ENCODE data around the gene OR8G5. TPM values are rescaled to one million over a fixed set of nuclear protein-coding genes. Genes with fewer than 3 reads are reported as not detected.
"Not testable (repeated sequence)": the region's sequence is repeated elsewhere in the genome, so short reads cannot be mapped to it uniquely, and the experiment has no call there.

Gene OR8G5
- total RNA-seq, 4 donors from 2014 or later = not detected

- DNase-seq (ENCODE audit: low spot score in 2 of 2) = no peak
- no peak for TF ChIP-seq POLR2A (IDR thresholded peaks at IDR 0.05)
- no peak for TF ChIP-seq CTCF (IDR thresholded peaks at IDR 0.05)
- 73 to 79% methylated on average over 3 of the region's 3 CpGs for WGBS, 2 donors
- H3K4me3 ChIP-seq (ENCODE audit: low read depth, poor library complexity, severe bottlenecking) = no peak overlapping the region
- intact Hi-C loops (cut with DNase I; ENCODE audit: low total_unique reads) = no loop called here
These were observed 42.1 kb upstream of the OR8G5 start for GRCh38 chr11:124214027-124214426.

- no peak for DNase-seq (ENCODE audit: low spot score in 2 of 2)
- intact Hi-C loops (cut with DNase I; ENCODE audit: low total_unique reads) = no loop called here
- H3K4me3 ChIP-seq (ENCODE audit: low read depth, poor library complexity, severe bottlenecking) = no peak overlapping the region
- TF ChIP-seq CTCF (IDR thresholded peaks at IDR 0.05) (no peak), POLR2A (IDR thresholded peaks at IDR 0.05) (no peak)
These were observed 37.0 kb upstream of the OR8G5 start for GRCh38 chr11:124219126-124219525.

GRCh38 chr11:124222407-124222806 is 33.8 kb upstream of the OR8G5 start:
- no peak overlapping the region for H3K4me3 ChIP-seq (ENCODE audit: low read depth, poor library complexity, severe bottlenecking)
- intact Hi-C loops (cut with DNase I; ENCODE audit: low total_unique reads) = no loop called here
- no peak for TF ChIP-seq CTCF (IDR thresholded peaks at IDR 0.05)
- TF ChIP-seq POLR2A (IDR thresholded peaks at IDR 0.05) = no peak
- no peak for DNase-seq (ENCODE audit: low spot score in 2 of 2)
- WGBS, 2 donors = 51 to 56% methylated on average over 2 of the region's 2 CpGs

GRCh38 chr11:124224618-124225423 is 31.4 kb upstream of the OR8G5 start:
- 68 to 69% methylated on average over 9 of the region's 9 CpGs for WGBS, 2 donors
- intact Hi-C loops (cut with DNase I; ENCODE audit: low total_unique reads); DNase-seq (ENCODE audit: low spot score in 2 of 2); H3K4me3 ChIP-seq (ENCODE audit: low read depth, poor library complexity, severe bottlenecking): not testable (repeated sequence)

GRCh38 chr11:124225471-124225870 is 30.7 kb upstream of the OR8G5 start:
- intact Hi-C loops (cut with DNase I; ENCODE audit: low total_unique reads) = no loop called here
- TF ChIP-seq CTCF (IDR thresholded peaks at IDR 0.05) = no peak
- no peak for TF ChIP-seq POLR2A (IDR thresholded peaks at IDR 0.05)
- no peak for DNase-seq (ENCODE audit: low spot score in 2 of 2)
- WGBS, 2 donors = 74 to 93% methylated on average over 1 of the region's 1 CpG
- H3K4me3 ChIP-seq (ENCODE audit: low read depth, poor library complexity, severe bottlenecking) = no peak overlapping the region

GRCh38 chr11:124233376-124233775 is 22.8 kb upstream of the OR8G5 start:
- WGBS, 2 donors = 3 to 53% methylated on average over 1 of the region's 1 CpG
- TF ChIP-seq CTCF (IDR thresholded peaks at IDR 0.05) (no peak), POLR2A (IDR thresholded peaks at IDR 0.05) (no peak)
- no peak overlapping the region for H3K4me3 ChIP-seq (ENCODE audit: low read depth, poor library complexity, severe bottlenecking)
- intact Hi-C loops (cut with DNase I; ENCODE audit: low total_unique reads) = no loop called here
- no peak for DNase-seq (ENCODE audit: low spot score in 2 of 2)

All from lower leg skin (tissue), 4 donors.